Mononuclear cell (primary cell): ENCODE data around the gene CDK16. TPM values are rescaled to one million over a fixed set of nuclear protein-coding genes. Genes with fewer than 3 reads are reported as not detected.
A peak's percentile ranks its signal among the peaks of the same experiment; 100 is the strongest.

Experiments used
- H3K27me3 ChIP-seq: 2 replicates; pipeline ENCODE4 v1.6.0; 2011; ENCODE audit warnings: low read length, control low read depth; ENCODE audit not compliant: insufficient read depth
- H3K4me1 ChIP-seq: 2 replicates; pipeline ENCODE4 v1.5.1; 2011; ENCODE audit warnings: mild to moderate bottlenecking, low read length, control low read depth; ENCODE audit not compliant: insufficient read depth
- H3K4me3 ChIP-seq: 2 replicates; pipeline ENCODE4 v1.5.1; 2011; ENCODE audit warnings: mild to moderate bottlenecking, low read length, moderate library complexity
- H3K9me3 ChIP-seq: 2 replicates; pipeline ENCODE4 v1.5.1; 2011; ENCODE audit warnings: low read depth, mild to moderate bottlenecking, control low read depth, low read length
- total RNA-seq: library from RNA; depleted of rRNA; stranded (reverse); fragments of >200 nt; gene quantifications from one replicate; pipeline ENCODE4 v1.2.3, GENCODE V29; 2012

The CDK16 gene
- total RNA-seq, 1 donor = 95.6 TPM

DNA sequence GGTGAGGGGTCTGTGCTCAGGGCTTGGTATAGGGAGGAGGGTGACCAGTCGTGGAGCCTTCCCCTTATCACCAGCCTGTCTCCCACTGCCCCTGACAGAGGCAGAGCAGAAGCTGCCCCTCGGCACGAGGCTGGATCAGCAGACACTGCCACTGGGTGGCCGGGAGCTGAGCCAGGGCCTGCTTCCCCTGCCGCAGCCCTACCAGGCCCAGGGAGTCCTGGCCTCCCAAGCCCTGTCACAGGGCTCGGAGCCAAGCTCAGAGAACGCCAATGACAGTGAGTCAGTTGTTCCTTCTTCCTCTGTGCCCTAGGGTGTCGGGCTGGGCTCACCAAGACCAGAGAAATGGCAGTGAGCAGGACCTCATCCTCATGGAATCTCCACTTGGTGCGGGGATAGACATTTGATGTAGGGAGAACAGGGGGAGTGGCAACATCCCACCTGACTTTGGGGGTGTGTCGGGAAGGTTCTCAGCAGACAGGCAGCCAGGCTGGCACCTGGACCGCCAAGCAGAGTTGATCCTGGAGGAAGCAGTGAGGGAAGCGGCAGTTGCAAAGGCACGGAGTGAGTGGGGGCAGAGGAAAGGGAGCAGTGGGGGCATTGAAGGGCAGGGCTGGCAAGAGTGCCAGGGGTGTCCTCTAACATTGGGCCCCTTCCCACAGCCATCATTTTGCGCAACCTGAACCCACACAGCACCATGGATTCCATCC lies 39.1 kb upstream of the CDK16 start:
- no peaks in the 10 kb centered on the region for H3K9me3 ChIP-seq
- H3K4me3 ChIP-seq = no peak overlapping the region
- no peaks in the 10 kb centered on the region for H3K27me3 ChIP-seq
- H3K4me1 ChIP-seq = no peaks in the 10 kb centered on the region

DNA sequence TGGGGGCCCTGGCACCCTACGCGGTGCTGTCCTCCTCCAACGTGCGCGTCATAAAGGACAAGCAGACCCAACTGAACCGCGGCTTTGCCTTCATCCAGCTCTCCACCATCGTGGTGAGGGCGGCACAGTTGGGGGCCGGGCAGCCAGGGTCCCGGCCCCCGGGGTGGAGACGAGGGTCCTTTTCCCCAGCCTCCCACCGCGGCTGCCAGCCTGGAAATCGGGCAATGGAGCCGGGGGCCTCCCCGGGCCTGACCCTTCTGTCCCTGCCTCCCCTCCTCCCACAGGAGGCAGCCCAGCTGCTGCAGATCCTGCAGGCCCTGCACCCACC lies 38.6 kb upstream of the CDK16 start:
- Histone ChIP-seq H3K4me3 (no peak overlapping the region), H3K4me1 (no peaks in the 10 kb centered on the region), H3K9me3 (no peaks in the 10 kb centered on the region), H3K27me3 (no peaks in the 10 kb centered on the region)

DNA sequence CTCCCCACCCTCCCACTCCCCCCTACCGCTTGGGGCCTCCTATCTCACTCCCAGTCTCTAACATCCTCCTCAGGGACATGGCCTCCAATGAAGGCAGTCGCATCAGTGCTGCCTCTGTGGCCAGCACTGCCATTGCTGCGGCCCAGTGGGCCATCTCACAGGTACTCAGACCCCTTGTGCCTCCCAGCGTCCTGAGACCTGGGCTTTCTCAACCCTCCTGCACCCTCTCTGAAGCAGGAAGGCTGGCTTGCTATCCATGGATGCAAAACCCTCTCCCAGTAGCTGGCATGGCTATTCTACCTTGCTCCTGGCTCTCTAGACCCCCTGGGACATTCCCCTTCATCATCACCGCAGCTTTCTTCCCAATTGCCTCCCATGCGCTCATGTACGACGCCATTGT lies 38.1 kb upstream of the CDK16 start:
- no peaks in the 10 kb centered on the region for H3K9me3 ChIP-seq
- no peak overlapping the region for H3K4me3 ChIP-seq
- no peaks in the 10 kb centered on the region for H3K27me3 ChIP-seq
- H3K4me1 ChIP-seq = no peaks in the 10 kb centered on the region

DNA sequence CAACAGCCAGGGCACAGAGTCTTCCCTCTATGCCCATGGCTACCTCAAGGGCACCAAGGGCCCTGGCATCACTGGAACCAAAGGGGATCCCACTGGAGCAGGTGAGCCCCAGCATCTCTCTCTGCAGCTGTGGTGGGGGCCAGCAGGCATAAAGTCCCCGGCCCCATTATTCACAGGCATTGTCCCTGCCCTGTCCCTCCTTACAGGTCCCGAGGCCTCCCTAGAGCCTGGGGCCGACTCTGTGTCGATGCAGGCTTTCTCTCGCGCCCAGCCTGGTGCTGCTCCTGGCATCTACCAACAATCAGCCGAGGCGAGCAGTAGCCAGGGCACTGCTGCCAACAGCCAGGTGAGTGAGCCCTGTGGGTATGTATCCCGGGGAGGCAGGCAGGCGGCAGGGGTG lies 37.2 kb upstream of the CDK16 start:
- H3K9me3 ChIP-seq = no peaks in the 10 kb centered on the region
- no peak overlapping the region for H3K4me3 ChIP-seq
- H3K4me1 ChIP-seq = no peaks in the 10 kb centered on the region
- no peaks in the 10 kb centered on the region for H3K27me3 ChIP-seq

DNA sequence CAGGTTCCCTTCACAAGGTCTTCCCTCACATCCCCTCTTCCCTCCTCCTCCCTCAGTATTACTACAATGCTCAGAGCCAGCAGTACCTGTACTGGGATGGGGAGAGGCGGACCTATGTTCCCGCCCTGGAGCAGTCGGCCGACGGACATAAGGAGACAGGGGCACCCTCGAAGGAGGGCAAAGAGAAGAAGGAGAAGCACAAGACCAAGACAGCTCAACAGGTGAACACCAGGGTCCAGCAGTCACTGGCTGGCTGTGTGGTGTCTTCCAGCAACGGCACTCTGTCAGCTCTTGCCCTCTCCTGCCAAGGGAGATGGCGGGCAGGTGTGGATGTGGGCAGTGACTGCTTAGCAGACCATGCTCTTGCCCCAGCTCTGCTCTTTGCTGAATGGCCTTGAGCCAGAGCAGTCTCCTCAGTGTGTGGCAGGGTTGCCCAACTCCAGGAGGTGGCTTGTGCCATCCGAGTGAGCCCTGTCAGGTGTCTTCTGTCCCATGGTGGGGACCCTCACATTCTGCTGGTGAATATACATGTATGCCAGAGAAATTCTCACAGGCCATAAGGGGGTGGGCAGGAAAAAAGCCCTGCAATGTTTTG lies 36.3 kb upstream of the CDK16 start:
- Histone ChIP-seq H3K9me3 (no peaks in the 10 kb centered on the region), H3K27me3 (no peaks in the 10 kb centered on the region), H3K4me1 (no peaks in the 10 kb centered on the region), H3K4me3 (no peak overlapping the region)

DNA sequence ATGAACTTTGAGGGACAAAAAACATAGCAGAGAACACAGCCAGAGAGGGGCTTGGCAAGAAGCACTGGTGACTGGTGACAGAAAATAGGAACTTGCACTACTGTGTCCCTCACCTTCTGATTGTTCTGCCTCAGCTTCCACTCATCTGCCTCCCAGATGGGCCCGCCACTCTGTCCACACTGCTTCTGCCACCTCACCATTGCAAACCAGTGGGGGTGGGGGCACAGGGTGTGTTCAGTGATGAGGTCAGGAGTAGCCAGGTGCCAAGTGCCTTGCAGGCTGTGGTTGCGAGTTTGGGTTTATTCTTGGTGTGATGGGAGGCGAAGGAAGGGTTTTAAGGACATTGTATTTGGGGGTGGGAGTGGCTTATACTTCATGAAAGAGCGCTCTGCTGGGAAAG lies 34.0 kb upstream of the CDK16 start:
- Histone ChIP-seq H3K27me3 (no peaks in the 10 kb centered on the region), H3K4me1 (no peaks in the 10 kb centered on the region), H3K9me3 (no peaks in the 10 kb centered on the region), H3K4me3 (no peak overlapping the region)

DNA sequence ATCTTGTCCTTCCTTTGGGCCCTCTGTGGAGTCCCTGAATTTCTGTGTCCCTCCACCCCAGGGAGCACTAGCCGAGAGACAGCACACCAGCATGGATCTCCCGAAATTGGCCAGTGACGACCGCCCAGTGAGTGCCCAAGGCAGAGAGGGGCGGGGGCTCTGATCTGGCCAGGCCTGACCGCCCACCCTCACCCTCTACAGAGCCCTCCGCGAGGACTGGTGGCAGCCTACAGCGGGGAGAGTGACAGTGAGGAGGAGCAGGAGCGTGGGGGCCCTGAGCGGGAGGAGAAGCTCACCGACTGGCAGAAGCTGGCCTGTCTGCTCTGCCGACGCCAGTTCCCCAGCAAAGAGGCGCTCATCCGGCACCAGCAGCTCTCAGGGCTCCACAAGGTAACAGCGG lies 33.2 kb upstream of the CDK16 start:
- no peaks in the 10 kb centered on the region for H3K9me3 ChIP-seq
- no peaks in the 10 kb centered on the region for H3K4me1 ChIP-seq
- no peak overlapping the region for H3K4me3 ChIP-seq
- H3K27me3 ChIP-seq = no peaks in the 10 kb centered on the region

DNA sequence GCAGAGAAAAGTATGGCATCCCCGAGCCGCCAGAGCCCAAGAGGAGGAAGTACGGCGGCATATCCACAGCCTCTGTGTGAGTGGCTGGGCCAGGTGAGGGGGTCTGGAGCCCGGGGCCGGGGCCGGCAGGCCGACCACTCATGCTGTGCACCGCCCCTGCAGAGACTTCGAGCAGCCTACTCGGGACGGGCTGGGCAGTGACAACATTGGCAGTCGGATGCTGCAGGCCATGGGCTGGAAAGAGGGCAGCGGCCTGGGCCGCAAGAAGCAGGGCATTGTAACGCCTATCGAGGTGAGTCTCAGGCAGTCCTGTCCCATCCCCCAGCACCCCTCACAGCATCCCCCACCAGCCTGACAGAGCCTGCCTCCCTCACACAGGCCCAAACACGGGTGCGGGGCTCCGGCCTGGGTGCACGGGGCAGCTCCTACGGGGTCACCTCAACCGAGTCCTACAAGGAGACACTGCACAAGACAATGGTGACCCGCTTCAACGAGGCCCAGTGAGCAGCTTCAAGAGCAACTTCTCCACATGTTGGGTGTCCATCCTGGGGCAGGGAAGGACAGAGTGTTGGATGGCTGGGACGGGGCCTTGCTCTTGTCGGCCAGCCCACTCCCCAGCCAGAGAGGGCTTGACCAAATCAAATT lies 32.3 kb upstream of the CDK16 start:
- H3K27me3 ChIP-seq = no peaks in the 10 kb centered on the region
- H3K4me1 ChIP-seq = peaks cover 2% of the 10 kb centered on the region
- H3K9me3 ChIP-seq = no peaks in the 10 kb centered on the region
- no peak overlapping the region for H3K4me3 ChIP-seq

DNA sequence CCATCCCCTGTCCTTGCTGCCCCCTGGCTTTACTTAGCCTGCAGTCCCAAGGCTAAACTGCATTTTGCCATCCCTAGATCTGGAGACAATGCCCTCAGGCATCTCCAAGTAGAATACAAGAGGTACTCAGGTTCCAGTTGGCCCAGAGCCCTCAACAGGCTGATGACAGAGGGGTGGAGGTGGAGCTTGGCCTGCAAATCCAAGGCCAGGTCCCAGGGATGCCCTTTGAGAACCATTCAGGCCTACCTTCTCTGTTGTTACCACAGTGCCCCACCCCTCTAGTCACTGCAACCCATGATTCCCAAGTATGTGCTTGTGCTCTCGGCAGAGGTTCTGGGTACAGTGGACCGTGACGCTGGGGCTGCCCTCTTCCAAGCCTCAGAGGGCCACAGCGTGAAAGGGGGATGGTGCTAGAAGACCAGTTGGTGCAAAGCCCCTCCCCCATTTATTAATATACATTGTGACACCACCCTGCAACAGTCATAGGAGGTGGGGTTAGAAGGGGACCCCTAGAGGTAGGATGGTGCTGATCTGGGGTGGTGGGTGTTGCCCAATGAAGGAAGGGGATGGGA lies 31.3 kb upstream of the CDK16 start:
- no peak overlapping the region for H3K4me3 ChIP-seq
- peaks cover 11% of the 10 kb centered on the region for H3K4me1 ChIP-seq
- no peaks in the 10 kb centered on the region for H3K27me3 ChIP-seq
- no peaks in the 10 kb centered on the region for H3K9me3 ChIP-seq

DNA sequence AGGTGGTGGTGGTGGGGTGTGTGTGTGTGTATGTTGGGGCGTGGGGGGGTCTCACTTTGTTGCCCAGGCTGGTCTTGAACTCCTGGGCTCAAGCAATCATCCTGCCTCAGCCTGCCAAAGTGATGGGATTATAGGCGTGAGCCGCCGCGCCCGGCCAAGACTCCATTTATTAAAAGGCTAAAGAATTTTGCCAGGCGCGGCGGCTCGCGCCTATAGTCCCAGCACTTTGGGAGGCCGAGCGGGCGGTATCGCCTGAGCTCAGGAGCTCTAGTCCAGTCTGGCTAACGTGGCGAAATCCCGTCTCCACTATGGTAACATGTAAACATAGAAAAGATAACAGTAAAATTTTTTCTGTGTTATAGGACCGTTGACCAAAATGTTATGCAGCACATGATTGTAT lies 28.6 kb upstream of the CDK16 start:
- H3K4me3 ChIP-seq = no peak overlapping the region
- H3K9me3 ChIP-seq = no peaks in the 10 kb centered on the region
- no peaks in the 10 kb centered on the region for H3K27me3 ChIP-seq
- H3K4me1 ChIP-seq = peaks cover 26% of the 10 kb centered on the region

DNA sequence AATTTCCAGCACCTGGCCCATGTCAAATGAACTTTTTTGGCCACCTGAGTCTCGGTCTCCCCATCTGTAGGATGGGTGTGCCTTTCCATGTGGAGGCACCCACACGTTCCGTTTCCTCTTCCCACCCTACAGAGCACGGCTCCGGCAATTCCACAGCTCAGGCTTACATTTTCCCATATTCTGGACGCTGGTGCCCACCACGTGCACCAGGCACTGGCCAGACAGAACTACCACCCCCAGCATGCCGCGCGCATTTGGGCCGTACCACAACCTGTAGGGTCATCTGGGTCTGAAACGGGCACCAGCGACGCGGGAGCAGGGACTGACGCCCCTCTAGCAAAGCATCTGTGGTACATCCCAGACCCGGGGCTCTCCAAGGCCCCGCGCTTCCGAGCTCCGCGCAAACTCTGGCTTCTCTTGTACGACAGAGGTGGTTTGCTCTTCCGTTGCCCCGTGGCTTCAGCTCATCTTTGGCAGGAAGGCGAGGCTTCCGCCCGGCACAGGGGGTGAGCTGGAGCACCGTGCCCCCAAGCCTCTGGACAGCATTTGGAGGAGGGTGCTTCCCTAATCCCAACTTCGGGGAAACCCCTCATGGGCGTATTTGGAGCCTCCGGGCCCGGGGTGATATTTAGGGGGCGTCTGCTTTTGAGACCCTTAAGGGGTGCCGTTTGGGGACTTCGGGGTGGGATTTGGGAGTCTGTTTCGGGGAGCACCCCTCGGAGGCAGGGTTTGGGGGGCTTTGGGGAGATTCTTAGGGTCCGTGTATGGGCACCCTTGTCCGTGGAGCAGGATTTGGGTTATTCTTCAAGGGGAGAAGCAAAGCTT lies 27.8 kb upstream of the CDK16 start:
- Histone ChIP-seq H3K27me3 (no peaks in the 10 kb centered on the region), H3K4me1 (peaks cover 34% of the 10 kb centered on the region), H3K4me3 (peak overlapping the region; percentile 52), H3K9me3 (no peaks in the 10 kb centered on the region)

DNA sequence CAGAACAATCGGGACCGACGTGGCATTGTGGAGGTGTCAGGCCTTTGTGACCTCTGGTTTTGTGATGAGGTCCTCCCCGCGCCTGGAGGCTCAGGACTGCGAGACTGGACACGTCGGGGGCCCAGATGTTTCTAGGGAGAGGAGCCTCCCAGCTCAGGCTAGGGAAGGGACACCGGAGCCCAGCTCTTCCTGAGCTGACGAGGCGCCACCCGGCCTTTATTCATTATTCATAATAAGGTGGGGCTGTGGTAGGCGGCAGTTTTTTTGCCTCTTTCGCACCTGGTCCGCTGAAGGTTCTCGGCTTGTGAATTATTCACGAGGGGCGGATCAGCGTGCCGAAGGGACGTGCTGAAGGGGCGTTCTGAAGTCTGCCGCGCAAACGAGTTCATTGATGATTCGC lies 27.1 kb upstream of the CDK16 start:
- no peaks in the 10 kb centered on the region for H3K9me3 ChIP-seq
- H3K27me3 ChIP-seq = no peaks in the 10 kb centered on the region
- H3K4me1 ChIP-seq = peaks cover 41% of the 10 kb centered on the region
- peak overlapping the region; percentile 52 for H3K4me3 ChIP-seq

DNA sequence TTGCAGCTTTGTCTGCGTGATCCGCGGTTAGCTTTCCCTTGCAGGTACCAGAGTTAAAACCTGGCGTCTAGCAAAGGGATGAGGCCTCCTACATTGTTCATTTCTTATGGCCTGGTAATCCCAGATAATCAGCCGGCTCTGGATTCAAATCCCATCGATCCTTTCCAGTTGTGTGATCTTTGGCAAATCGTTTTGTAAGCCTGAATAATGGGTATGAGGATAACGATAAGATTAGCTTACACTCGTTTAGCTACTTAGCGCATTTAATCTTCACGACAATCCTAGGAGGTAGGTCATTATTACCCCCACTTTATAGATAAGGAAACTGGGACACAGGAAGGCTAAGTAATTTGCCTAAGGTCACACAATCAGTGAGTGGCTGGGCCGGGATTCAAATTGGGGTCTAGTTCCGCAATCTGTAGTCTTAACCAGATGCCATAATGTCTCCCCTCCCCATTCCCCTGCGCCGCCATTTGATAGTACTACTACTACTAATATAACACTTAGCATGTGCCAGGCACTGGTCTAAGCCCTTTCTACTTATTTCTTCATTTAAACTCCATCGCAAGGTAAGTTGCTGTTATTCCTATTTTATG lies 26.6 kb upstream of the CDK16 start:
- Histone ChIP-seq H3K27me3 (no peaks in the 10 kb centered on the region), H3K4me1 (peaks cover 46% of the 10 kb centered on the region), H3K9me3 (no peaks in the 10 kb centered on the region), H3K4me3 (peak overlapping the region; percentile 52)

DNA sequence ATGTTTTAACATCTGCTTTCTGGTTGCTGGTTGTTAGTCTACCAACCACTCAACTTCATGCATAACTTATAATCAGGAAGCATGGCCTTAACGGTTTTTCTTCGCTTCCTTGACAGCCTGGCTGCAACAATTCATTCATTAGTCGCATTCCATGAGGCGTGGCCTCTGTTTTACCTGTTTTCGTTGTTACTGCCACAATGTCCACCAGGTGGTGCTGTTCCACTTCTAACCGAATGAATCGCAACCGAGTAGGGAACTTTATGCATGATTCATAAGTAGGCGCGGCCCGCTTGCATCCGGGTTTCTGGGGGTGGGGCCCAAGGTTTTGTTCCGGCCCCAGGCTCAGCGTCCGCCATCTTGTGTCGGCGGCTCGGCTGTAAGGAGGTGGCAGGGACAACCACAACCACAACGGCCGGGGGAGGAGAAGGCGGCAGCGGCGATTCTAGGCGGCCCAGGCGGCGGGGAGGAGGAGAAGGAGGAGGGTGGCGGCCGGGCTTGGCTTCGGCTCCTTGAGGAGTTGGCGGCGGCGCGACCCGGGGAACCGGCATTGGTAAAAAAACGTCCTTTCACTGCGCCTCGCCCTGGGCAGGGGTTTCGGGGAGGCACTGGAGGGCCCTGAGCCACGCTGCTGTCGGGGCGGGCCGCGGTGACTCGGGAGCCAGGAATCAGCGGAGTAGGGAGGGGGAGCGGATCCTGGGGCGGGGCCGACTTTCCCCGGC lies 24.8 kb upstream of the CDK16 start, which contains the start of gene UBA1:
Gene UBA1 (plus strand): TSS at position 355 of the 719 bp plus-strand sequence. CDS start 4,974 bp downstream, outside the sequence.
- Histone ChIP-seq H3K27me3 (no peaks in the 10 kb centered on the region), H3K4me1 (peaks cover 57% of the 10 kb centered on the region), H3K4me3 (peak within 1 kb of the TSS; percentile 62), H3K9me3 (no peaks in the 10 kb centered on the region)
